ENCODE measurements around the gene SIPA1L3. TPM values are rescaled to one million over a fixed set of nuclear protein-coding genes. Genes with fewer than 3 reads are reported as not detected.

SIPA1L3 gene
- total and polyA plus RNA-seq, 10 of the 15 experiments (the other 5 are each of a cell fraction or from before 2014, with no cell fraction given), result 0.24 to 66.2 (median 19.1) TPM

DNA sequence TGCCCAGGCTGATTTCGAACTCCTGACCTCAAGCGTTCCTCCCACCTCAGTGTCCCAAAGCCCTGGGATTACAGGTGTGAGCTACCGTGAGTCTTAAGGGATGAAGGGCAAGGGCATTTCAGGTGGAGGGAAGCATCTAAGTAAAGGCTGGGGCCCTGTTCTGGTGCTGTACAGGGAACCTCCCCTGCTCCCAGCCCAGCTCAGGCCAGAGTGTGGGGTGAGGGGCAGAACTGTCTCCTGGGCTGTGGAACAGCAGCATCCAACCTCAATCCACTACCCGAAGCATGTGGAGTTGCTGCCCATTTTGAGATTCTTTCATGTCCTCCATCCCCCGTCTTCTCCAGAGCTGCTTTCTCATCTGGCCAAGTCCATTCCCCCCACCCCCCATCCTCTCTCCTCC, 105.3 kb downstream of the SIPA1L3 start (continued):
- TF ChIP-seq BCL3 (IDR thresholded peaks at IDR 0.05; ENCODE audit: borderline replicate concordance, insufficient read depth, low read depth, low read length, poor library complexity, severe bottlenecking) (no peak), RCOR1 (conservative IDR thresholded peaks at IDR 0.05; ENCODE audit: low read depth, low read length) (no peak), WRNIP1 (IDR thresholded peaks at IDR 0.05; ENCODE audit: borderline replicate concordance, low read depth, low read length) (no peak), CREM (IDR thresholded peaks at IDR 0.05; ENCODE audit: low read depth) (no peak)

GRCh38 chr19:38012944-38013343, 105.9 kb downstream of the SIPA1L3 start:
- 85% methylated on average over 5 of the region's 5 CpGs for WGBS (ENCODE audit: insufficient coverage, insufficient replicate concordance, low lambda C conversion rate, missing lambda C conversion rate)
- ChIA-PET POLR2A (interaction anchor here (0.6 kb wide), 1 partner anchor 89 kb away, joined by 5 read pairs; no protein-coding TSS in a partner anchor), CTCF (interaction anchor here (1.6 kb wide), 1 partner anchor 9 kb away, joined by 4 read pairs; no protein-coding TSS in a partner anchor), RAD21 (ENCODE audit: unreplicated experiment) (no interaction called here), SMC1A (ENCODE audit: uncharacterized antibody, unreplicated experiment) (interaction anchor here (1.3 to 1.6 kb wide), 2 partner anchors 8 to 106 kb away, joined by 4 to 5 read pairs; partner anchors contain the start of gene SIPA1L3)
- in situ Hi-C loops (cut with MboI) (no loop called here), intact Hi-C loops (cut with micrococcal nuclease; ENCODE audit: unreplicated experiment) (no loop called here)
- no peak for ATAC-seq
- no TSS peak for BruUV-seq (replicated peaks)
- Histone ChIP-seq H2AFZ (ENCODE audit: control insufficient read depth, low read depth, low read length) (no peak overlapping the region), H3K9ac (ENCODE audit: control insufficient read depth, insufficient read depth, low read length) (no peak overlapping the region), H4K20me1 (ENCODE audit: control insufficient read depth, insufficient read depth) (no peaks in the 10 kb centered on the region), H3K27me3 (replicated peaks in 1 of 2; ENCODE audit: control insufficient read depth in 2 of 2, insufficient read depth in 2 of 2, low read length in 1 of 2) (no peaks in the 10 kb centered on the region), H3K4me2 (ENCODE audit: control insufficient read depth, insufficient read depth) (no peak overlapping the region), H3K4me3 (no peak overlapping the region), H3K79me2 (ENCODE audit: control insufficient read depth, insufficient read depth, low read length) (peaks cover 17% of the 10 kb centered on the region), H3K36me3 (ENCODE audit: control insufficient read depth in 2 of 2, insufficient read depth in 2 of 2, low read length in 1 of 2) (peaks cover 3 to 7% of the 10 kb centered on the region in 2 experiments; a peak in 3 of 4 replicates), H3K27ac (ENCODE audit: control insufficient read depth, insufficient read depth) (no peak overlapping the region), H3K9me3 (replicated peaks; ENCODE audit: control insufficient read depth, insufficient read depth, low read length) (no peaks in the 10 kb centered on the region), H3K4me1 (ENCODE audit: control insufficient read depth, insufficient read depth, low read length) (peaks cover 19% of the 10 kb centered on the region)
- TF ChIP-seq SMAD1 (IDR thresholded peaks at IDR 0.05; ENCODE audit: low read depth, partially characterized antibody) (no peak), CBX3 (IDR thresholded peaks at IDR 0.05; ENCODE audit: borderline replicate concordance, low read depth) (no peak), CHD2 (IDR thresholded peaks at IDR 0.05; ENCODE audit: borderline replicate concordance, low read depth, low read length) (no peak), HDAC6 (IDR thresholded peaks at IDR 0.05; ENCODE audit: unreplicated experiment) (no peak), EZH2 (IDR thresholded peaks at IDR 0.05; ENCODE audit: borderline replicate concordance, control insufficient read depth, low read depth, low read length) (no peak), YBX1 (IDR thresholded peaks at IDR 0.05) (no peak), CBFB (IDR thresholded peaks at IDR 0.05; ENCODE audit: low read depth) (no peak)
- FAIRE-seq, result no peak
- no peak for DNase-seq (ENCODE audit: low read depth, low spot score)

All from GM12878 (cell line).